ENCODE measurements around the gene PXDN.

The PXDN gene

DNA sequence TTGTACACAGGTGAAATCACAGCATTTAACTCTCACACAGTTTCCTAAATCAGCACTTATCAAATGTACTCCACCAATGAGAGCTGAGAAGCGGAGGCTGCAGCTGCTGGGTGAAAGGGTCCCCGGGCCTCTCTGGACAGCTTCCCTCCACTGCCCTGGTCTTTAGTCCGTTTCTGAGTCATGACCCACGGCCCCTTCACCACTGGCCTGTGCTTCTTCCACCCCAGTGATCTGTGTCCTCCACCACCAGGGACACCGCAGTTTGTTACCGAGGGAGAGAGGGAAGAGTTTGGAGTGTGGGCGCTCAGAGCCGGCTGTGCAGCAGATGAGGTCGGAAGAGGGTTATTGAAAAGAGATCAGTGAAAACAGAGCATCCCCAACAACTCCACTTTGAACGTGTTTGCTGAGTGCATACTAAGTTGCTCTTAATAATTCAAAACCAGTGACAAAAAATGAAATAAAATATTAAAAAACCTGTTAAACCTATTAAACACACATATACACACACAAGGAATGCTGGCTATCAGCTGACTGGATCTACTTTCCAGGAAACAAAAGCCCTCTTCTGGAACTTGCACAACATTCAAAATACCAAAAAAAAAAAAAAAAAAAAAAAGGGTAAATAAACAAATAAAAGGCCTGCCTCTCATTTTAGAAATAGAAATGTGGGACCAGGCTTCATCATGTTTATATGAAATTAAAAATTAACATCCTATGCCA, 54.1 kb downstream of the PXDN start:
- peaks cover 23% of the 10 kb centered on the region; the same call in 1 of the 2 replicates for H3K79me2 ChIP-seq (ENCODE audit: insufficient read depth, low read length)
- H2AFZ ChIP-seq (ENCODE audit: low read length) = no peak overlapping the region

DNA sequence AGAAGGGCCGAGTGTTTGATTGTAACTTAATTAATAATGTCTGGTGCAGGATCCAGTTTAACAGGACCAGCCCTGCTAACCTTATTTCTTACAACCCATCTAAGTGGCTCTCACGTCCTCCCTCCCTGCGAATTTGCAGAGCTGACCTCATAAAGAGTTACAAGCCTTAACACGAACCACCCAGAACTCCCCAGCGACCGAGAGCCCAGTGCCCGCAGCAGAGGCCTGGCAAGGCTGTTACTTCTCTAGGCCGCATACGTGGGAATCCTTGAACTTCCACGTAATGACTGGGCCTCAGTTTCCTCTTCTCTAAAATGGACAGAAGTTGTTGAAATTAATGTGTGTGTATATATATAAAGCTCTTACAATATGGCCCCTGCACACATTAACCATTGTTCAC, 55.5 kb downstream of the PXDN start:
- no peak overlapping the region for H2AFZ ChIP-seq (ENCODE audit: low read length)
- no peaks in the 10 kb centered on the region for H3K4me1 ChIP-seq (ENCODE audit: insufficient read depth, low read length, poor library complexity, severe bottlenecking)
- no peaks in the 10 kb centered on the region for H3K9me2 ChIP-seq (replicated peaks; ENCODE audit: low read depth, low read length)
- TF ChIP-seq, protein P1, sequence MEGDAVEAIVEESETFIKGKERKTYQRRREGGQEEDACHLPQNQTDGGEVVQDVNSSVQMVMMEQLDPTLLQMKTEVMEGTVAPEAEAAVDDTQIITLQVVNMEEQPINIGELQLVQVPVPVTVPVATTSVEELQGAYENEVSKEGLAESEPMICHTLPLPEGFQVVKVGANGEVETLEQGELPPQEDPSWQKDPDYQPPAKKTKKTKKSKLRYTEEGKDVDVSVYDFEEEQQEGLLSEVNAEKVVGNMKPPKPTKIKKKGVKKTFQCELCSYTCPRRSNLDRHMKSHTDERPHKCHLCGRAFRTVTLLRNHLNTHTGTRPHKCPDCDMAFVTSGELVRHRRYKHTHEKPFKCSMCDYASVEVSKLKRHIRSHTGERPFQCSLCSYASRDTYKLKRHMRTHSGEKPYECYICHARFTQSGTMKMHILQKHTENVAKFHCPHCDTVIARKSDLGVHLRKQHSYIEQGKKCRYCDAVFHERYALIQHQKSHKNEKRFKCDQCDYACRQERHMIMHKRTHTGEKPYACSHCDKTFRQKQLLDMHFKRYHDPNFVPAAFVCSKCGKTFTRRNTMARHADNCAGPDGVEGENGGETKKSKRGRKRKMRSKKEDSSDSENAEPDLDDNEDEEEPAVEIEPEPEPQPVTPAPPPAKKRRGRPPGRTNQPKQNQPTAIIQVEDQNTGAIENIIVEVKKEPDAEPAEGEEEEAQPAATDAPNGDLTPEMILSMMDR (conservative IDR thresholded peaks at IDR 0.05; ENCODE audit: low read length) = no peak
- no peaks in the 10 kb centered on the region for H3K9me3 ChIP-seq (ENCODE audit: insufficient read depth, low read depth, low read length)
- no peaks in the 10 kb centered on the region for H3K27me3 ChIP-seq (ENCODE audit: insufficient read depth, low read length, poor library complexity, severe bottlenecking)
- peaks cover 10% of the 10 kb centered on the region; the same call in 1 of the 2 replicates for H3K79me2 ChIP-seq (ENCODE audit: insufficient read depth, low read length)
- H3K4me3 ChIP-seq (ENCODE audit: low read length, poor library complexity, severe bottlenecking) = no peak overlapping the region
- no peaks in the 10 kb centered on the region for H3F3A ChIP-seq (ENCODE audit: low read depth)
- H3K9ac ChIP-seq (ENCODE audit: low read depth, low read length, poor library complexity, severe bottlenecking) = no peak overlapping the region
- no peak overlapping the region for H3K4me2 ChIP-seq (ENCODE audit: low read depth, low read length, poor library complexity, severe bottlenecking)
- no peaks in the 10 kb centered on the region for H4K20me1 ChIP-seq (ENCODE audit: insufficient read depth, low read length, poor library complexity, severe bottlenecking)
- peaks cover 52% of the 10 kb centered on the region; the same call in 1 of the 2 replicates for H3K36me3 ChIP-seq (ENCODE audit: insufficient read depth, low read length)

More for the DNA sequence above, 54.1 kb downstream of the PXDN start:
- H4K20me1 ChIP-seq (ENCODE audit: insufficient read depth, low read length, poor library complexity, severe bottlenecking) = peaks cover 8% of the 10 kb centered on the region
- H3K27me3 ChIP-seq (ENCODE audit: insufficient read depth, low read length, poor library complexity, severe bottlenecking) = no peaks in the 10 kb centered on the region
- no peak overlapping the region for H3K4me3 ChIP-seq (ENCODE audit: low read length, poor library complexity, severe bottlenecking)
- H3K9me3 ChIP-seq (ENCODE audit: insufficient read depth, low read depth, low read length) = no peaks in the 10 kb centered on the region
- H3K36me3 ChIP-seq (ENCODE audit: insufficient read depth, low read length) = peaks cover 52% of the 10 kb centered on the region; the same call in 1 of the 2 replicates
- H3K4me2 ChIP-seq (ENCODE audit: low read depth, low read length, poor library complexity, severe bottlenecking) = no peak overlapping the region
- no peak overlapping the region for H3K9ac ChIP-seq (ENCODE audit: low read depth, low read length, poor library complexity, severe bottlenecking)
- no peaks in the 10 kb centered on the region for H3K9me2 ChIP-seq (replicated peaks; ENCODE audit: low read depth, low read length)
- TF ChIP-seq EZH2phosphoT487 (IDR thresholded peaks at IDR 0.05; ENCODE audit: borderline replicate concordance) = no peak
- TF ChIP-seq, protein P1 (conservative IDR thresholded peaks at IDR 0.05; ENCODE audit: low read length) = no peak
- no peaks in the 10 kb centered on the region for H3F3A ChIP-seq (ENCODE audit: low read depth)
- H3K4me1 ChIP-seq (ENCODE audit: insufficient read depth, low read length, poor library complexity, severe bottlenecking) = no peaks in the 10 kb centered on the region

DNA sequence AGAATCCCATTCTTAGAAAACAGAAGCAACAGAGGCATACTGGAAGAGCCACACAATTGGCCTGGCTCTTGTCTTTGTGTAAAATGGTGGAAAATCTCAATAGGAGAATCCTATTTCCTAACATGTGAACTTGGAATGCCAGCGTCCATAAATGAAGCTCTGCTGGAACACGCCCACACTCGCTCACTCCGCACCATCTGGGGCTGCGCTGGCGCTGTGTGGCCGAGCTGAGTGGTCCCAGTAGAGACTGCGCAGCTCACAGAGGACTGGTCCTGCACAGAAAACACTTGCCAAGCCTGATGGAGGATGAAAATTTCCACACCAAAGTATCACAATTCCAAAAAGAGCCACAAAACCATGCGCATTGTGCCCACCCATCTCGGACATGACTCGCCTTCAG, 56.2 kb downstream of the PXDN start:
- Histone ChIP-seq H3K4me3 (ENCODE audit: low read length, poor library complexity, severe bottlenecking) (no peak overlapping the region), H3F3A (ENCODE audit: low read depth) (no peaks in the 10 kb centered on the region), H3K9me2 (replicated peaks; ENCODE audit: low read depth, low read length) (no peaks in the 10 kb centered on the region), H3K9ac (ENCODE audit: low read depth, low read length, poor library complexity, severe bottlenecking) (no peak overlapping the region), H3K4me1 (ENCODE audit: insufficient read depth, low read length, poor library complexity, severe bottlenecking) (no peaks in the 10 kb centered on the region), H3K9me3 (ENCODE audit: insufficient read depth, low read depth, low read length) (no peaks in the 10 kb centered on the region), H3K79me2 (ENCODE audit: insufficient read depth, low read length) (0 out of 2 replicates have a peak, but pooled peaks cover 3% of the 10 kb centered on the region), H3K27me3 (ENCODE audit: insufficient read depth, low read length, poor library complexity, severe bottlenecking) (no peaks in the 10 kb centered on the region), H3K4me2 (ENCODE audit: low read depth, low read length, poor library complexity, severe bottlenecking) (no peak overlapping the region), H3K36me3 (ENCODE audit: insufficient read depth, low read length) (peaks cover 52% of the 10 kb centered on the region; the same call in 1 of the 2 replicates), H4K20me1 (ENCODE audit: insufficient read depth, low read length, poor library complexity, severe bottlenecking) (no peaks in the 10 kb centered on the region), H2AFZ (ENCODE audit: low read length) (no peak overlapping the region)
- TF ChIP-seq EZH2phosphoT487 (IDR thresholded peaks at IDR 0.05; ENCODE audit: borderline replicate concordance) = no peak
- TF ChIP-seq, protein P1 (conservative IDR thresholded peaks at IDR 0.05; ENCODE audit: low read length) = no peak

Measured in Loucy (cell line).